Measurements from ENCODE around the gene IL25.
A peak's percentile ranks its signal among the peaks of the same experiment; 100 is the strongest.

IL25 gene

DNA sequence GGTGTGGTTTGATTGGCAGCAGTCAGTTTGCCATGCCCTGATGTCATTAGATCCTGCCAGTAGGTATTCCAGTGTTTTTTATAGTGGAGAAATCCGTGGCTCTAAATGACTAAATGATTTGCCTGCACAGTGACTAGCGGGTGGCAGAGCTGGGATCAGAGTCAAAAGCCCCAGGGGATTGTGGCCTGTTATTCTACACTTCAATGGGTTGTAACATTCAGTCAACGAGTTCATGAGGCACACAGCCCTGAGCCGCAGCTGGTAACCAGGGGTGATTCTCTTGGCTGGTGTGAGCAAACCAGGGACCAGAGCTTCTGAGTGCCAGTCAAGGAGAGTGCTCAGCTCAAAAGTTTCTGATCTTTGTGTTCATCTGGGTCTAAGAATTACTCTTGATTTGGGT is 33.6 kb downstream of the IL25 start:
- peak overlapping the region; percentile 11 for H3K18ac ChIP-seq (ENCODE audit: low read length)
- no peak overlapping the region for H3K4me3 ChIP-seq (ENCODE audit: low read length in 2 of 2)
- H2BK120ac ChIP-seq (ENCODE audit: low read depth, low read length): no peak overlapping the region
- H4K91ac ChIP-seq (ENCODE audit: low read depth, low read length, poor library complexity): no peak overlapping the region
- peaks cover under 1 to 5% of the 10 kb centered on the region in 2 donors for H3K4me1 ChIP-seq (ENCODE audit: control insufficient read depth in 2 of 2, insufficient read depth in 1 of 2, low read depth in 1 of 2, low read length in 2 of 2)
- no peaks in the 10 kb centered on the region for H3K9me3 ChIP-seq (replicated peaks in 1 of 2; ENCODE audit: control insufficient read depth in 2 of 2, insufficient read depth in 1 of 2, low read depth in 1 of 2, low read length in 2 of 2)
- H2AFZ ChIP-seq (ENCODE audit: low read length): no peak overlapping the region
- no peak overlapping the region for H3K9ac ChIP-seq (ENCODE audit: low read depth, low read length, poor library complexity)
- H3K27ac ChIP-seq (replicated peaks; ENCODE audit: low read length): no peak overlapping the region
- H3K4me2 ChIP-seq (ENCODE audit: insufficient read depth, low read length, poor library complexity, severe bottlenecking): no peak overlapping the region
- H2AK5ac ChIP-seq (ENCODE audit: low read depth, low read length): peak overlapping the region; percentile 74
- H2BK12ac ChIP-seq (ENCODE audit: low read length): no peak overlapping the region
- H2BK5ac ChIP-seq (ENCODE audit: low read length): no peak overlapping the region
- no peak overlapping the region for H3K23ac ChIP-seq (ENCODE audit: low read depth, low read length, poor library complexity)
- no CpG with 5 or more reads among the region's 4 CpGs for WGBS, 2 donors (ENCODE audit: extremely low coverage in 2 of 2, insufficient read length in 2 of 2, insufficient replicate concordance in 1 of 2)
- no peak overlapping the region for H4K8ac ChIP-seq (ENCODE audit: low read depth, low read length)
- no peak overlapping the region for H2BK15ac ChIP-seq (ENCODE audit: low read length)
- H3K4ac ChIP-seq (ENCODE audit: low read length): no peak overlapping the region
- peaks cover 0 to 72% (median 0%) of the 10 kb centered on the region in 3 experiments for H3K27me3 ChIP-seq (ENCODE audit: control insufficient read depth in 3 of 3, insufficient read depth in 3 of 3, low read depth in 1 of 3, low read length in 3 of 3)
- H3K14ac ChIP-seq (ENCODE audit: low read length): no peak overlapping the region
- DNase-seq (ENCODE audit: low spot score): no peak
- peaks cover 2% of the 10 kb centered on the region for H3K79me1 ChIP-seq (ENCODE audit: low read depth, low read length)
- H3K36me3 ChIP-seq (replicated peaks in 1 of 2; ENCODE audit: control insufficient read depth in 2 of 2, insufficient read depth in 2 of 2, low read length in 2 of 2): no peaks in the 10 kb centered on the region

DNA sequence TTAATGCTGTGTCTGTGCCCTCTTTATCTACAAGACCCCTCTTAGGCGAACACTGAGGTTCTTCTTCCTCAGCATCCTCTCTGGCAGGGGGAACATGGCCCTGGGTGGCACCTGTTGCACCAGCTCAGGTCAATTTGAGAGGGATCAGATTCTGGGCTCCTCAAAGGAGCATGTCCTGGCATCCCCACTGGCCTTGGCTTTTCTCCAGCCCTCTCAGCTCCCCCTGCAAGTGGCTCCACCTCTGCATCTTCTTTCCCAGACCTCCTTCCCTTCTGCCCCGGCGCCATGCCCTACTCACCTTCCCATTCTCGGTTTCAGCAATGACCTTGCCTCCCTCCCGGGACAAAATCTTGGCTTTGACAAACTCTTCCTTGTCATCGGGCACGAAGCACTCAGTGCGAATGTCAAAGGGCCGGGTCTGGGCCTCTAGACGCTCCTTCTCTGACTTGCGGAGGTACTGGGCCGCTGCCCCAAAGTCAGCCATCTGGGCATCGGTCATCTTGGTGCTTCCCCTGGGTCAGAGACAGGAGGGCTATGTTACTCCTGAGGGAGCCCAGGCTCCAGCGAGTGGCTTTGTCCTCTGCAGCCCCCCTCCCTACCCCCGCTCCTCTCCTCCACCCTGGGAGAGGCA is 34.2 kb downstream of the IL25 start:
- Histone ChIP-seq H3K4me2 (ENCODE audit: insufficient read depth, low read length, poor library complexity, severe bottlenecking) (no peak overlapping the region), H3K9ac (ENCODE audit: low read depth, low read length, poor library complexity) (no peak overlapping the region), H2BK5ac (ENCODE audit: low read length) (no peak overlapping the region), H2AK5ac (ENCODE audit: low read depth, low read length) (peak overlapping the region; percentile 31), H3K79me1 (ENCODE audit: low read depth, low read length) (peaks cover 2% of the 10 kb centered on the region), H2BK15ac (ENCODE audit: low read length) (no peak overlapping the region), H3K14ac (ENCODE audit: low read length) (no peak overlapping the region), H3K36me3 (replicated peaks in 1 of 2; ENCODE audit: control insufficient read depth in 2 of 2, insufficient read depth in 2 of 2, low read length in 2 of 2) (no peaks in the 10 kb centered on the region), H4K91ac (ENCODE audit: low read depth, low read length, poor library complexity) (no peak overlapping the region), H3K27me3 (ENCODE audit: control insufficient read depth in 3 of 3, insufficient read depth in 3 of 3, low read depth in 1 of 3, low read length in 3 of 3) (peaks cover 0 to 76% (median 0%) of the 10 kb centered on the region in 3 experiments), H3K23ac (ENCODE audit: low read depth, low read length, poor library complexity) (no peak overlapping the region), H2BK120ac (ENCODE audit: low read depth, low read length) (no peak overlapping the region), H3K18ac (ENCODE audit: low read length) (no peak overlapping the region), H3K4me3 (ENCODE audit: low read length in 2 of 2) (no peak overlapping the region), H4K8ac (ENCODE audit: low read depth, low read length) (no peak overlapping the region), H2BK12ac (ENCODE audit: low read length) (no peak overlapping the region), H2AFZ (ENCODE audit: low read length) (no peak overlapping the region), H3K4ac (ENCODE audit: low read length) (no peak overlapping the region), H3K4me1 (ENCODE audit: control insufficient read depth in 2 of 2, insufficient read depth in 1 of 2, low read depth in 1 of 2, low read length in 2 of 2) (peaks cover 5% of the 10 kb centered on the region in 2 donors), H3K27ac (replicated peaks; ENCODE audit: low read length) (no peak overlapping the region), H3K9me3 (replicated peaks in 1 of 2; ENCODE audit: control insufficient read depth in 2 of 2, insufficient read depth in 1 of 2, low read depth in 1 of 2, low read length in 2 of 2) (no peaks in the 10 kb centered on the region)
- no peak for DNase-seq (ENCODE audit: low spot score)
- WGBS, 2 donors (ENCODE audit: extremely low coverage in 2 of 2, insufficient read length in 2 of 2, insufficient replicate concordance in 1 of 2): no CpG with 5 or more reads among the region's 15 CpGs

DNA sequence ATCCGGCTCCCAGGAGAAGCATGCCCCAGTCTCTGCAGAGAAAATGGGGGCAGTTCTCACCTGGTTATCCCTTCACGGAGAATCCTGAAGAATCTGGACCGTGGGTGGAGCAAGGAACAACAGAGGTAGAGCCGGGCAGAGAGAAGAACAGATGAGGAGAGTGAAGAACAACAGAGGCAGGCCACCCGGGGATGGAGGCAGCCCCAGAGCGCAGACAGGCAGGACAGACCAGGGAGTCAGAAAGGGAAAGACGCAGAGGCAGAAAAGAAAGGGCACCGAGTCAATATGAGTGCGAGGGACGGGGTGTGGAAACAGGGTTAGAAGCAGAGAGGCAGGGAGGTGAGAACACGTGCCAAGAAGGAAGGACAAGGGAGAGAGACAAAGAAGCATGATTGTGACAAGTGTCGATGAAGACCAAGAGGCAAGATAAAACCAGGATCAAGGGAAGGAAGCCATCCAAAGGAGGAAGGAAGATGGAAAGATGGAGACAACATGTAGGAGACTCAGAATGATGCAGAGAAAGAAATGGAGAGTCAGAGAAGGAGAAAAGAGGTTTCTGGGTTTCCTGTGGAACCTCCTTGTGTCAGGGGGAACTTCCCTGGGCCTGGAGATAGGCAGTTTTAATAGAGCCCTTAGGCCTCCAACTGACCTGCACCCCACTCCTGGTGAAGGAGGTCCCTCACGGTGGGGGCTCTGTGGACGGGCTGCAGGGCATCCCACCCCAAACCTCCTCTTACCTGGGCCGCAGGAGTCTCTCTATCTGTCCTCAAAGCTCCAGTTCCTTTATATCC is 35.1 kb downstream of the IL25 start, which contains the start of gene MYH6:
Gene MYH6 (minus strand): TSS at position 758 of the 791 bp plus-strand sequence. CDS start 1,050 bp downstream, outside the sequence.
- no peak for DNase-seq (ENCODE audit: low spot score)
- peak within 1 kb of the TSS; percentile 45 for H3K9ac ChIP-seq (ENCODE audit: low read depth, low read length, poor library complexity)
- no peak within 1 kb of the TSS for H2BK5ac ChIP-seq (ENCODE audit: low read length)
- no peak within 1 kb of the TSS for H3K4me3 ChIP-seq (ENCODE audit: low read length in 2 of 2)
- H2AK5ac ChIP-seq (ENCODE audit: low read depth, low read length): peak within 1 kb of the TSS; percentile 30
- H3K23ac ChIP-seq (ENCODE audit: low read depth, low read length, poor library complexity): peak within 1 kb of the TSS; percentile 14
- no peak within 1 kb of the TSS for H3K4me2 ChIP-seq (ENCODE audit: insufficient read depth, low read length, poor library complexity, severe bottlenecking)
- H4K91ac ChIP-seq (ENCODE audit: low read depth, low read length, poor library complexity): no peak within 1 kb of the TSS
- no peak within 1 kb of the TSS for H4K8ac ChIP-seq (ENCODE audit: low read depth, low read length)
- H3K4me1 ChIP-seq (ENCODE audit: control insufficient read depth in 2 of 2, insufficient read depth in 1 of 2, low read depth in 1 of 2, low read length in 2 of 2): peaks cover 5% of the 10 kb centered on the region in 2 donors
- no peak within 1 kb of the TSS for H2BK12ac ChIP-seq (ENCODE audit: low read length)
- no CpG with 5 or more reads among the region's 15 CpGs for WGBS, 2 donors (ENCODE audit: extremely low coverage in 2 of 2, insufficient read length in 2 of 2, insufficient replicate concordance in 1 of 2)
- no peak within 1 kb of the TSS for H2BK120ac ChIP-seq (ENCODE audit: low read depth, low read length)
- no peak within 1 kb of the TSS for H3K4ac ChIP-seq (ENCODE audit: low read length)
- no peaks in the 10 kb centered on the region for H3K36me3 ChIP-seq (replicated peaks in 1 of 2; ENCODE audit: control insufficient read depth in 2 of 2, insufficient read depth in 2 of 2, low read length in 2 of 2)
- peaks cover 2% of the 10 kb centered on the region for H3K79me1 ChIP-seq (ENCODE audit: low read depth, low read length)
- peak within 1 kb of the TSS; percentile 60 for H3K18ac ChIP-seq (ENCODE audit: low read length)
- H3K27ac ChIP-seq (replicated peaks; ENCODE audit: low read length): no peak within 1 kb of the TSS
- H2AFZ ChIP-seq (ENCODE audit: low read length): no peak within 1 kb of the TSS
- H3K9me3 ChIP-seq (replicated peaks in 1 of 2; ENCODE audit: control insufficient read depth in 2 of 2, insufficient read depth in 1 of 2, low read depth in 1 of 2, low read length in 2 of 2): no peaks in the 10 kb centered on the region
- H3K14ac ChIP-seq (ENCODE audit: low read length): no peak within 1 kb of the TSS
- no peak within 1 kb of the TSS for H2BK15ac ChIP-seq (ENCODE audit: low read length)
- peaks cover 0 to 73% (median 0%) of the 10 kb centered on the region in 3 experiments for H3K27me3 ChIP-seq (ENCODE audit: control insufficient read depth in 3 of 3, insufficient read depth in 3 of 3, low read depth in 1 of 3, low read length in 3 of 3)

DNA sequence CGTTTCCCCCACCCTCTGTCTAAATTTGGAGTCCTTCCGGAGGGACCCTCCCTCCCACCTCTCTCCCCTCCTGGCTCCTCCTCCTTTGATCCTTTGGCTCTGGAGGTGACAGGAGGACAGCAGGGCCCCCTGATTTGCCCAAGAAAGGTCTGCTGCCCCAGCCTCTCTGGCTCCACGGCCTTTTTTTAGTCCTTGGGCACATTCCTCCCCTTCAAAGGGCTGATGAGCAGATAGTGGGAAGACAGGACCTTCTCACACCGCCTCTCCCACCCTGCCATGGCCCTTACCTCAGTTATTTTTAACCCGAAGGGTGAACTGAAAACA is 35.7 kb downstream of the IL25 start:
- H3K79me1 ChIP-seq (ENCODE audit: low read depth, low read length): peaks cover 2% of the 10 kb centered on the region
- DNase-seq (ENCODE audit: low spot score): no peak
- H3K23ac ChIP-seq (ENCODE audit: low read depth, low read length, poor library complexity): no peak overlapping the region
- no peak overlapping the region for H2AFZ ChIP-seq (ENCODE audit: low read length)
- H4K91ac ChIP-seq (ENCODE audit: low read depth, low read length, poor library complexity): no peak overlapping the region
- H3K27ac ChIP-seq (replicated peaks; ENCODE audit: low read length): no peak overlapping the region
- no peak overlapping the region for H2BK120ac ChIP-seq (ENCODE audit: low read depth, low read length)
- peak overlapping the region; percentile 40 for H3K18ac ChIP-seq (ENCODE audit: low read length)
- no peak overlapping the region for H3K4me2 ChIP-seq (ENCODE audit: insufficient read depth, low read length, poor library complexity, severe bottlenecking)
- no peak overlapping the region for H2BK5ac ChIP-seq (ENCODE audit: low read length)
- H3K4me3 ChIP-seq (ENCODE audit: low read length in 2 of 2): no peak overlapping the region
- H2BK15ac ChIP-seq (ENCODE audit: low read length): no peak overlapping the region
- peak overlapping the region; percentile 45 for H3K9ac ChIP-seq (ENCODE audit: low read depth, low read length, poor library complexity)
- H3K9me3 ChIP-seq (replicated peaks in 1 of 2; ENCODE audit: control insufficient read depth in 2 of 2, insufficient read depth in 1 of 2, low read depth in 1 of 2, low read length in 2 of 2): no peaks in the 10 kb centered on the region
- no peak overlapping the region for H4K8ac ChIP-seq (ENCODE audit: low read depth, low read length)
- H2BK12ac ChIP-seq (ENCODE audit: low read length): no peak overlapping the region
- peaks cover 0 to 70% (median 0%) of the 10 kb centered on the region in 3 experiments for H3K27me3 ChIP-seq (ENCODE audit: control insufficient read depth in 3 of 3, insufficient read depth in 3 of 3, low read depth in 1 of 3, low read length in 3 of 3)
- H3K4me1 ChIP-seq (ENCODE audit: control insufficient read depth in 2 of 2, insufficient read depth in 1 of 2, low read depth in 1 of 2, low read length in 2 of 2): peaks cover 5% of the 10 kb centered on the region in 2 donors
- H2AK5ac ChIP-seq (ENCODE audit: low read depth, low read length): peak overlapping the region; percentile 28
- H3K36me3 ChIP-seq (replicated peaks in 1 of 2; ENCODE audit: control insufficient read depth in 2 of 2, insufficient read depth in 2 of 2, low read length in 2 of 2): no peaks in the 10 kb centered on the region
- H3K4ac ChIP-seq (ENCODE audit: low read length): no peak overlapping the region
- no CpG with 5 or more reads among the region's 5 CpGs for WGBS, 2 donors (ENCODE audit: extremely low coverage in 2 of 2, insufficient read length in 2 of 2, insufficient replicate concordance in 1 of 2)
- H3K14ac ChIP-seq (ENCODE audit: low read length): no peak overlapping the region
